COR-L47 (cell line): ENCODE measurements around the gene TSPAN9.

Experiments used
- DNase-seq: peaks from one replicate; lab custom pipeline; 2025; lab: John Stamatoyannopoulos, UW

The TSPAN9 gene

DNA sequence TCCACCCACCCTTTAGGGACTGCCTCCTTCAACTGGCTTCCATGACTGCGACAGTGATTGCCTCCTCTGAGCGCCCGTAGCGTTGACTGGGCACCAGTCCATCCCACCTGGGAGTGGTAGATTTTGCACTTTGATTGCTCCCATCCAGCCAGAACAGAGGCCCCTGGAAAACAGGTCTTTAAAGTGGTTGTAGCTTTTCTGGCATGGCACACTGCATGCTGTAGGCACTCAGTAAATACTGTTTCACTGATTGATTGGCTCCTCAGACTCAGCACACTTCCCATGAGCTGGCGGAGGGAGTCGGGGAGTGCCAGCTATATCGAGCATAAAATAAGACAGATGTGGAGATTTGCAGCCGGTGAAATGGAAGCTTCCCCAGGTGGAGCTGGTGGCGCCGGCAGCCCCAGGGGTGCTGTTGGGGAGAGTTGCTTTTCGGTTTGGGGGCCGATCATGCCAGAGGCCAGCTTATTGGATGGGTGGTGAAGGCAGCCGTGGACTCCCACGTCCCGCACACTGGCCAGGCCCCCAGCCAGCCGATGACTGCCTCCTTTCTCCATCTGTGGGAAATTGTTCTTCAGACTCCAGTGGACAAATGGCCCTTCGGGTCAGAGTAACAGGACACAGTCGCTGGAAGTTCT lies 200.2 kb downstream of the TSPAN9 start:
- DNase-seq, result no peak

DNA sequence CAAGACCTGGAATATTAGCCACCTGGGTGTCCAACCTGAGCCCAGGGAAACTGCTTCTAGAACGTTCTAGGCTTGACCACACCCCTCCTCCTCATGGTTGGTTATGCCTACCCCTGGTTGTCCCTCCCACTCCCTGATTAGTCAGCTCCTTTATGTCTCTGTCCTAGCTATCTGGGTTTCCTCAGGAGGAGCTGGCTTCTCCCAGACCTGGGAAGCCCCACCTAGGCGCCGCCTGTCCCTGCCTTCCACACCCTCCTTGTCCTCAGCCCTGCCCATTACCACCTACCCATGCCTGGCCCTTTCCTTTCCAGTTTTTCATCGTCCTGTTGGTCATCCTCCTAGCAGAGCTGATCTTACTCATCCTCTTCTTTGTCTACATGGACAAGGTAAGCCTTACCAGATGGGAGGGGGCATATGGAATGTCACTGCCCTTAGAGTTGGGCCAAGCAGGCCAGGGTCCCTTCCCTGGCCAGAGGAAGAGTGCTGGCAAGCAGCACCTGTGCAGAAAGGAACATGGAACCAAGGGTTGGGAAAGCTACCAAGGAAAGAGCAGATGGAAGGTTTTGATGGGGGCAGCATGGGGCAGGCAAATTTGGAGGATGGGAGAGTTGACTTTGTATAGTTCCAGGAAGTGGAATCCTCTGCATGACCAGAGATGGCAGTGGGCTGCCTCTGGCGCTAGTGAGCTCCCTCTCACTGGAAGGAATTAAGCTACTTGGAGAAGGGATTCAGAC lies 201.7 kb downstream of the TSPAN9 start:
- no peak for DNase-seq

DNA sequence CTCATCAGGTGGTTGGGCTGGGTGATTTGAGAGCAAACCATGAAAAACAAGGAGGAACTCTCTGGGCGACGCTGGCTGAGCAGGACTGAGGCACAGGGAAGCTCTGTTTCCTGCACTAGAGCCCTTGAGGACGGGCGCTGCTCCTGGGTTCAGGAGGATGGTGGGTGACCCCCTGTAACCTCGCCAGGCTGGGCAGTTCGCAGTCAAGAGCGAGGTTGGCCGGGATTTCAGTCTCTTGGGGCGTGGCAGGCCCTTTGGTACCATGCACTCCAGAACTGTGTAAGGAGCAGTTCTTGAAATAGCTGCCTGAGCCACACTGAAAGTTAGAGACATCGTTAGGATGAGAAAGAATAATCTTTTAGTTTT lies 202.2 kb downstream of the TSPAN9 start:
- no peak for DNase-seq

DNA sequence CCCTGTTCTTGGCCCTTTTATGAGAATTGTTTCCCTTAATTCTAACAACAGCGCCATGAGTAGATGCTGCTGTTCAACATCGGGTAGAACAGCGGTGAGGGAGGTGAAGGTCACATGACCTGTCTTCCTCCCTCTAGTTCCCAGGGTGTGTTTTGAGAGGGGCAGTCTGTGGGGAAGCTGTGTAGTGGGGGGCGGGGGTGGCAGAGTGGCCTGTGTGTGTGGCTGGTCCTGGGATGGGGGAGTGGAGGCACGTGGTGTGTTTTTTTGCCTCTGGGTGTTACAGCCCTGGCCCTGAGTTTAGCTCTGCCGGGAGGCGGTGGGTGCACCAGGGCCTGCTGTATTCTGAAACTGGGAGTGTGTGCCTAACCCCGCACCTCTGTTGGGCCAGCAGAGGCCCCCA lies 202.7 kb downstream of the TSPAN9 start:
- no peak for DNase-seq

DNA sequence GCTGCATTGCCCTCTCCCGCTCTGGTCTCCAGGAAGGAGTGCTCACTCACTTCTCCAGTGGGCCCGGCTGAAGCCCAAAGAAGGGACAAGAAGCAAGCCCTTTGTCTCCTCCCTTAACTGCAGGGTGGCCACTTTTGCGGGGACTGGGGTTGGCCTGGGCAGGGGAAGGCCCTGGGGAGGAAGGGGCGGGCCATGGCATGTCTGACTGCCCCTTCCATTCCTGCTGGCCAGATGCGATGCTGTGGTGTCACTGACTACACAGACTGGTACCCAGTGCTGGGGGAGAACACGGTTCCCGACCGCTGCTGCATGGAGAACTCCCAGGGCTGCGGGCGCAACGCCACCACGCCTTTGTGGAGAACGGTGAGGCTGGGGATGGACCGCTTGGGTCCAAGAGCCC lies 203.8 kb downstream of the TSPAN9 start:
- no peak for DNase-seq

DNA sequence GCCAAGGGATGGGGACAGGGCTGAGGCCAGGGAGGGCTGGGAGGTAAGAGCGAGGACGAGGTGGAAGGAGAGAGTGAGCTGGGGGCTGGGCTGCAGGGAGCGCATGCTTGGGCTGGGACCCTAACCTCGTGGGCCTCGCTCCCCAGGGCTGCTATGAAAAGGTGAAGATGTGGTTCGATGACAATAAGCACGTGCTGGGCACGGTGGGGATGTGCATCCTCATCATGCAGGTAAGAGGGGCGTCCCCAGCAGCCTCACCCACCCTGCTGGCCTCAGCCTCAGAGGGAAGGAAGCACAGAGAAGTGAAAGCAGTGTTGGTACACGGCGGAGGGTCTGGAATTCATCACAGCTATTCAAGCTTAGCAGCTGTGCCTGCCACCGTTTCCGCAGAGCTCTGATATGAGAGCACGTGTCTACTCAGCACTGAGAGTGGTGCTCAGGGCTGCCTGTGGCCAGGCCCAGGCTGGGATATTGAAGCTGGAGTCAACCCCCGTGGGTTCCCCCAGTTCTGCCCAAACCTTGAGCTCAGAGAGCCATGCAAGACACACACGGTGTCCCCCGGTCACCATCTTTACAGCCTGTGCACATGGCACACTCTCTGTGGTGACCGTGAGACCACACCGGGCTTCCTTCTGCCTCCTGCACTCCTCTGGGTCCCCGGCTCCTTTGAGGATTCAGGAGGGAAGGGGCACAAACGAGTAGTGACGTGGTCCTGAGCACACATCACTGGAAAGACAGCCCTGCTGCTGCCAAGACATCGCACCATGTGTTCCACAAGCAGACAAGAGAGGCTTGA lies 204.6 kb downstream of the TSPAN9 start:
- DNase-seq, result no peak

DNA sequence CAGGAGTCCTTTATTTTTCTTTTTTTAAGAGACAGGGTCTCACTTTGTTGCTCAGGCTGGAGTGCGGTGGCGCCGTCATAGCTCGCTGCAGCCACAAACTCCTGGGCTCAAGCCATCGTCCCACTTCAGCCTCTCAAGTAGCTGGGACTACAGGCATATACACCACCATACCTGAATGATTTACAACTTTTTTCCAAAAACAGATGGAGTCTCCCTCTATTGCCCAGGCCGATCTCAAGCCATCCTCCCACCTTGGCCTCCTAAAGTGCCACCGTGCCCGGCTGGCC lies 205.1 kb downstream of the TSPAN9 start:
- no peak for DNase-seq

DNA sequence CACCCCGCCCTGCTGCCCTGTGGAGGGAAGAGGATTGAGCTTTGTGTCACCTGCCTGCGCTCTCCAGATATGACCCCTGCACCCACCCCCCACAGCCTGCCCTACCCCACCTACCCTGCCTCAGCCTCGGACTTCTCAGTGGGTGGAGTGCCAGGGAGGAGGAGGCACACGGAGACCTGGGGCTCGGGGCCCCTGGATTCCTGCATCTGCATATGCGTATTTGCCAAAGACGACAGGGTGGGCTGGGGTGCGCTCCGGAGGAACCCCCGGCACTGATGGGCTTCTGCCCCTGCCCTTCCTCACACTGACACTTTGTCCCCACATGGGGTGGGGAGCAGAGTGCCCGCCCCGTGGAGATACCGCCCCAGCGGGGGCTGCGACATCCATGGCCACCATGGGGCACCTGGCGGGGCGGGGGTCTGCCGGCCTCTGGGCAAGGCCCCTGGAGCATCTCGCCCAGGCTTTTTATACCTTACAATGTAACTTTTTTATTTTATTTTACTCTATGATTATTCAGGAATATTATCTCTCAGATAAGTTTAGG lies 206.0 kb downstream of the TSPAN9 start:
- no peak for DNase-seq

DNA sequence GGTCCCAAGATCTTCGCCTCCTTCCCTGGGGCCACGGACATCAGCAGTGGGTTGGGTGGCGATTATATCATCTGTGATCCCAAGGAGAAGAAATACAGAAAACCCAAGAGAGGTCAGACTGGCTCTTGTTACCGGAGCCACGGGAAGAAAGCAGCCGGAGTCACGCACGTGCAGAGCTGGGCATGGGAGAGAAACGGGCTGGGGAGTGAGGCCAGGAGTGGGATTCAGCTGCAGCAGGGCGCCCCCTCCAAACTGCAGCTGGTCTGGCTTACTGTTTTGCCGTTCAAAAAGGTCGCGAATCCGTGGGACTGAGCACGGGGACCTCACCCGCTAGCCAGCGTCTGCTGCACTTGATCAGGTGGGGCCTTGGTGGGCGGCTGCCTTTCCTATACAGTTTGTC lies 207.2 kb downstream of the TSPAN9 start:
- no peak for DNase-seq

DNA sequence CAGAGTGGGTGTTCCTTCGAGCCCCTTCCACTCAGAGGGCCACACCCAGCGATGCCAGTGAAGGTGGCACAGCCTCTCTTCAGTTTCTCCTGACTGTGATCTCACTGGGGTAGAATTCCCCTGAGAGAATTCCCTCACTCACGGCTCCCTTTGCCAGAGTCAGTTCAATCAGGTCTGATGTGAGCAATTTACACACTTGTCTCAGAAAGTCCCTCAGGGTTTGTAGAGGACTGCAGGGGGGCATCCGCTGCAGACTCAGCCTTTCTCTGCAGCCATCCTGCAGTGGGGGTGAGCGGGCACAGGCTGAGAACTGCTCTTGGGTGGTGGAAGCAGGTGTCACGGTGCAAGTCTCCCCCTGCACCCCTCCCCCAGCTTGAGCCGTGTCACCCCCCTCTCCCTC lies 208.4 kb downstream of the TSPAN9 start:
- no peak for DNase-seq

DNA sequence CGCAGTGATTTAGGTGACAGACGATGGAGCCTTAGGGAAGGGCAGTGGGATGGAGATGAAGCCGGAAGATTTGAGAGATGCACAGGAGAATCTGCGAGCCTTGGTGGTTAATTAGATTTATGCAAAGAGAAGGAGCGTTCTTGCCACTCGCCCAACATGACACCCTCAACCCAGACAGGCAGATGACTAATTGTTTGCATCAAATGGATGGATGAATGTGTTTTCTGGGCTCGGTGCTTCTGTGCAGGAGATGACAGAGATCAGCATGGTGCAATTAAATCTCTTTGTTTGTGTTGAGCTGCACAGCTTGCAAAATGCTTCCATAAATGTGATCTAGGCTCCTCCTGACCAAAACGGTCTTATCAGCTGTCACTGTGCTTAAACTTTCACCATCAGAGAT lies 211.5 kb downstream of the TSPAN9 start:
- peak; percentile 21 for DNase-seq

DNA sequence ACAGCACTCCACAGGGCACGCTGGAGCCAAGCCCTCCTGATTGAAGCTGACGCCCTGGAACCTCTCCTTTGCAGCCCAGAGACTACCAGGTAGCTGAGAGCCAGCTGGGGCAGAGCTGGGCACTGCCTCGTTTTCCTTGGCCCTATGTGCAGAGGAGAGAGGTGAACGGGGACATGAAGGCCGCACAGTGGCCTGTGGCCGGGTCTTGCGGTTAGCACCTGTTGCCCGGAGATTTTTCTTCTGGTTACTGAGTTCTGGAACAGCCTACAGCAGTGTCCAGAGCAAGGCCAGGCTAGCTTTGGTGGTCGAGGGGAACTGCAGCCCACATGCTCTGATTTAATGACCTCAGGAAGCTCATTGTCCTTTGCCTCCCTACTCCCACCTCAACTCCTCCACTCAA lies 212.5 kb downstream of the TSPAN9 start:
- no peak for DNase-seq

DNA sequence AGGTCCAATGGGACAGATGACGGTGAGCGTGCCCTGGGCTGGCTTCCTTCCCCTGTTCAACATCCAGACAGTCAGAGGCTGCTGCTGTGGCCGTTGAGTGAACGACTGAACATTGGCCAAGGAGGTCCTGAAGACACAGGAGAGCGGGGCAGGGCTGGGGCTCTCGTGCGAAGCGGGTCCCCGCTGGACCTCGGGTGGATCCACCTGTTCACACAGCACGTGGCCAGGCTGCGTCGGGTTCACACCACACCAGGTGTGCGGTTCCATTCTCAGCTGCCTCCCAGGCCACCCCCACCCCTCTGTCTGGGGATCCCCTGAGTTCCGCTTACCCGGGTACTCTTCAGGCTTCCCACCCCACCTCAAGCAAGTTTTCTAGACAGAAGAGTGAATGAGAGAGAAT lies 214.8 kb downstream of the TSPAN9 start:
- no peak for DNase-seq

DNA sequence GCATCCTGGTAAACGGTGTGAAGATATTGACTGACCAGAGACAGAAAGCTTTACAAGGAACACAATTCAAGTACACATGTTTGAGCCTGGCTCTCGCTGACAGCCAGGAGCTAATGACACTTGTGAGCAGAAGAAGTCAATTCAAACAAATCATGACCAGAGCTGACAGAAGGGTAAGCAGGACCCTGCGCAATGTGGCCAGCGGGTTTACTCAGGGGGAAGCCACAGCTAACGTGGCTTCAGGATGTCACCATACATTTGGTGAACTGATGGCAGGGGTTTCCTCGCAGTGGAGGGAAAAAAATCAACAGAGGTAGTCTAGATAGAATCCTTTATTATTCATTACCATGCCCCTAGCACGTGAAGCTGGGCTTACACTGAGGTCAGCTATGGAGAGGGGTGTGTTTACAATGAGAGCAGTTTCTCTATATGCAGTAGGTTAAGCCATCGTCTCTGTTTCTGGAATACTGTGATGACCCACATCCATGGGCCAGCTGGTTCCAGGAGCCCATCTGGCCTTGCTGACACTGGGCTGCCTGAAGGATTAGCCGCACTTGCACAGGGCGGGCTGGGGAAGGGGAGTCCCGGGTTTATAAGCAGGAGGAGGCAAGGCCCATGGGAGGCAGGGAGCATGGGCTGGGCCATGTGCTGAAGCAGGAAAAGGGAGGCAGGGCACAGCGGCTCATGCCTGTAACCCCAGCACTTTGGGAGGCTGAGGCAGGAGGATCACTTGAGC lies 215.7 kb downstream of the TSPAN9 start:
- no peak for DNase-seq

DNA sequence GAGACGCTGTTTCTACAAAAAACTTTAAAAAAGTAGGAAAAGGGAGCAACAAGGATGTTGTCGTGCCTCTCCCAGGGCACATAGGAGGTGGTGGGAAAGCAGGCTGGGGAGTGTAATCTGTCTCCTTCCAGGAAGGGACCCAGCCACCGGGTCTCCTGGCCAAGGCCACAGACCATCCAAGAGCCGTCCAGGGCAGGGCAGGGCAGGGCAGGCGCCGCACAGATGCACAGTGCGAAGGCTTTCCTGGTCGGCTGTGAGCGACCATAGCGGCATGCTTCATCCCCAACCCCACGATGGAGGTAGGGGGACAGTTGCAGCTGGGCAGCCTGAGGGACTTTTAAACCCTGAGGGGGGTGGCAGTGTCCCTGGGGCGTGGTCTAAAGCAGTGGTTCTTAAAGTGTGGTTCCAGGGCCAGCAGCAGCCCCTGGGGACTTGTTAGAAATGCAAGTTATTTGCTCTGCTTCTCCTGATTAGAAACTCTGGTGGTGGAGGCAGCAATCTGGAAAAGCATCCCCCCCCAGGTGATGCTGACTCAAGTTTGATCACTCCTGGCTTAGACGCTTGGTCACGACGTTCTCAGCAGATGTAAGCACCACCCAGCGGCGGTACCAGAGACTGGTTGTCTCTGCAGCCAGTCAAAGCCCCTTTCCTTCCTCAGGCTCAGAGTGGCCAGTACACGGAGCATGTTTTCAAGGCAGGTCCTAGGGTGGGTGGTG lies 216.4 kb downstream of the TSPAN9 start:
- DNase-seq, result no peak

DNA sequence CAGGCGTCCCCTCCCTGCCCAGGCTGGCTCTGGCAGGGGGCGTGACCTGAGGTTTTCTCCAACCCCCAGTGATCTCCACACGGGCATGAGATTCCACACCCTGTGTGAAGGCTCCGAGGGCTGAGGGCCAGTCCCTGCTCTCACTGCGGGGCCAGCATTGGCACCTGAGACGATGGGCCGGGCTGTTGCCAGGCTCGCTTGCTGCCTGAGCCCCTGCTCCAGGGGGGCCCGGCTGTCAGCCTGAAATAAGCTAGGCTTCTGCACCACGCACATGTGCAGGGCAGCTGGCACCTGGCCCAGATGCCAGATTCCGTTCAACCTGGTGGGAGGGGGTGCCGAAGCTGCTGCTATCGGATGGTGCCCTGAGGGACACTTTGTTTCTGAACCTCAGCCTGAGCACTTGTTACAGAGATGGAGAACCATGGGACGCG lies 217.3 kb downstream of the TSPAN9 start:
- no peak for DNase-seq

DNA sequence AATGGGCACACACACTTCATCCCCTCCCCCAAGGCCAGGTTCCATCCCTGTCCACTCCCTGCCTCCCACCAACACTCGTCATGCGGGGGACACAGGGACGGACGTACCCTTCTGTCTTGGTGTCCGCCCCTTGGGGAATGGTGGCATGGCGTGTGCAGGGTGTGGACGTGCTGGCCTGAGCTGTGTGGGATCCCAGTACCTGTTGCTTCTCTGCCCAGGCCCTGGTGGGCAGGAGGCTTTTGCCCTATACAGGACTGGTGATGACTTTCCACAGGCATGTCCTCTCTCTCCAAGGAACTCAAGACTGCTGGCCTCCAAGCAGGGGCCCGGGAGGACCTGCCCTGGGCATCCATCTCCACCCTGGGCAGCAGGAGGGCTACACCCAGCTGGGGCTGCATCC lies 218.0 kb downstream of the TSPAN9 start:
- DNase-seq, result no peak

DNA sequence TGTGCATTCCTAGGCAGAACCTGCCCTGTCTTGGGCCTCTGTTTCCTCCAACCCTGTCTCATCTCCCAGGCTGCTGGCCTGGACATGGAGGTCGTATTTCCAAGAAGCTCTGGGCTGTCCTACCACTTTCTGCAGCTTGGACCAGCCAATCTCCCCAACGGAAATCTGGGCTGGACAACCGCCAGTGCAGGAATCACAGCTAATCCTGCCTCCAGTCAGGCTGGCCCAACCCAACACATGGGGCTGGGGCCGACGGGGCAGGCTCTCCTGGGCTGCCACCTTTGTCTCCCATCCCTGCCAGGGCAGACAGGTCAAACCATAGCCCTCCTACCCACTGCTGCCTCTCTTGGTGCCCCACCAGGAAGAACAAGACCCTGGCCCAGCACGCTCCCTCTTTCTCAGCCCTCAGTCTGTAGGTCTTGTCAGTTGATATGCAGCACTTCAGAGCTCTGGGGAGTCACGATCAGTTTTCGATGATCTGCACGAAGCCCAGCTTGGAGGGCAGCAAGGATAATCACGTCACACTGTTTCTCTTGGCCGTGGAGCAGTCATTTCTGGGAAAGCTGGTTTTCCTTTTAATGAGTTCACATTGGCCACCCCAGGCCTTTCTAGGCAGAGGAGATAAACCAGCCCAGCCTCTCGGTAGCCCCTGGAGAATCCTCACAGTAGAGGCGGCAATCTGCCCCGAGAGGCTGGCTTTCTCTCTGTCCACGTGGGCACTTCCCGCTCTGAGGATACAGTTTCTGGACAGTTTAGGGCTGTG lies 218.6 kb downstream of the TSPAN9 start:
- DNase-seq, result no peak

DNA sequence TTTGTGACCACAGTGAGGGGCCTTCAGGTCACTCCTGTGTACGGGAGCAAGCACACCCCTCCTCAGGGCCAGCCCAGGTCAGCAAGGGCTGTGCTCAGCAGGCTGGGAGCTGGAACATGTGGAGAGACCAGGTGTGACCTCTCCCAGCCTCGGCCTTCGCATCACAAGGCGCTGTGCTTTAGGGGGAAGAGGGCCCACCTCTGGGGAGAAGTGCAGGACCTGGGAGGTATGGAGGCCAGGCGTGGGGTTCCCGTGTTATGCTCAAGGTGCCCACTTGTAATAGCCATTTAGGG lies 219.2 kb downstream of the TSPAN9 start:
- no peak for DNase-seq

DNA sequence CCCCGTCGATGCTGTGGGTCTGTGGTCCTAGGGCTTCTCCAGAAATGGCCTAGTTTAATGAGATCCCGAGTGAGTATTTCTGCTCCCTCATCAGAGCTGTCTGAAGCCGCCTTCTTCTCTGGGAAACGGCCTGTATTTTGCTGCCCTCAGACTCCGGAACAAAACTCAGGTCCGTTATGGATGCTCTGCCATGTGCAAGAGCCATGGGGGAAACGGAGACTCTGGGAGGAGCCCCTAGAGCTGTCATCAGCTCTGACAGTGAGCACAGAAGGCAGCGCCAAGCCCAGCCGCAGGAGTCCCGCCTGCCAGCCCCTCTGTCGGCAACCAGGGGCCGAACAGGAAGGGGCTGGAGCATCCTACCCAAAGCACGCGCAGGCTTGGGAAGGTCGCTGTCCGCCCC lies 221.4 kb downstream of the TSPAN9 start:
- no peak for DNase-seq
